ENCODE data around the gene TXNDC12. TPM values are rescaled to one million over a fixed set of nuclear protein-coding genes. Genes with fewer than 3 reads are reported as not detected.

The TXNDC12 gene
- total RNA-seq, 1 donor from 2014 or later = 44.8 TPM

GRCh38 chr1:51976846-51977602 lies 78.0 kb downstream of the TXNDC12 start:
- no peak for TF ChIP-seq CTCF (IDR thresholded peaks at IDR 0.05)
- ATAC-seq = no peak
- Histone ChIP-seq H3K27ac (no peak overlapping the region), H3K9me3 (no peaks in the 10 kb centered on the region), H3K36me3 (no peaks in the 10 kb centered on the region), H3K4me1 (no peaks in the 10 kb centered on the region), H3K27me3 (no peaks in the 10 kb centered on the region), H3K4me3 (no peak overlapping the region)
- no peak for DNase-seq
- intact Hi-C loops (cut with DNase I) = no loop called here

GRCh38 chr1:51973587-51974474 lies 81.2 kb downstream of the TXNDC12 start:
- H3K9me3 ChIP-seq = no peaks in the 10 kb centered on the region
- peaks cover 16% of the 10 kb centered on the region for H3K27me3 ChIP-seq
- no peak overlapping the region for H3K27ac ChIP-seq
- H3K36me3 ChIP-seq = no peaks in the 10 kb centered on the region
- no peak for TF ChIP-seq CTCF (IDR thresholded peaks at IDR 0.05)
- H3K4me1 ChIP-seq = no peaks in the 10 kb centered on the region
- no peak overlapping the region for H3K4me3 ChIP-seq
- DNase-seq (no peak), ATAC-seq (no peak)
- intact Hi-C loops (cut with DNase I) = no loop called here

Other genes with a start within 250 kb of the TXNDC12 start
- 118 TPM for gene NRDC, start 176.5 kb downstream of the TXNDC12 start, total RNA-seq
- not detected for gene RAB3B, start 64.5 kb downstream of the TXNDC12 start, total RNA-seq
- gene KTI12, start 21.4 kb downstream of the TXNDC12 start, total RNA-seq = 7.3 TPM
- gene BTF3L4, start 1.1 kb upstream of the TXNDC12 start, total RNA-seq = 34.2 TPM
- gene ZFYVE9, start 86.9 kb upstream of the TXNDC12 start, total RNA-seq = 23.9 TPM